Measurements from ENCODE around the gene LDHAL6A.

The LDHAL6A gene

GRCh38 chr11:18471995-18472394 lies 16.3 kb downstream of the LDHAL6A start:
- H3K9me3 ChIP-seq = no peaks in the 10 kb centered on the region
- TF ChIP-seq CTCF (IDR thresholded peaks at IDR 0.05) = no peak
- no peak overlapping the region for H3K27ac ChIP-seq
- no peak overlapping the region for H3K4me3 ChIP-seq (ENCODE audit: low read depth in 1 of 2, low read length in 1 of 2)
- no peaks in the 10 kb centered on the region for H3K27me3 ChIP-seq
- peaks cover 43% of the 10 kb centered on the region for H3K36me3 ChIP-seq
- H3K4me1 ChIP-seq (ENCODE audit: control insufficient read depth in 1 of 2, insufficient read depth in 1 of 2, low read depth in 1 of 2, low read length in 1 of 2) = no peaks in the 10 kb centered on the region

DNA sequence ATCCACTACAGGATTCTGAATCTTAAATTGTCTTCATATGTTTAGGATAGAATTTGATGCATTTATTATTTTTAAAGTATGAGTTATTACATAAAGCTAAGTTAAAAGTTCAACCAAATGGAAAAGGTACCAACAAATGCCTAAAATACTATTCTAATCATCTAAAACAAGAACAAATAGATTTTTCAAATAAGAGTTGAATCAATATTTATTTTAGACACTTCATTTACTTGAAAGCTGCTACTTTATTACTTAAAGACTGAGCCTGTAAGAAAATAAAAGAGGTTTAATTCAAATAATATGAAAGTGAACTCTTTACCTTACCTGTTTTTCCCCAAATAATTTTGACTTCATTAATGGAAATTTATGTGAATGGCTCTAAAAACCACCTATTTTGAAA lies 16.9 kb downstream of the LDHAL6A start:
- Histone ChIP-seq H3K4me3 (ENCODE audit: low read depth in 1 of 2, low read length in 1 of 2) (no peak overlapping the region), H3K27me3 (no peaks in the 10 kb centered on the region), H3K36me3 (peaks cover 49% of the 10 kb centered on the region), H3K4me1 (ENCODE audit: control insufficient read depth in 1 of 2, insufficient read depth in 1 of 2, low read depth in 1 of 2, low read length in 1 of 2) (no peaks in the 10 kb centered on the region), H3K27ac (no peak overlapping the region), H3K9me3 (no peaks in the 10 kb centered on the region)
- no peak for TF ChIP-seq CTCF (IDR thresholded peaks at IDR 0.05)

DNA sequence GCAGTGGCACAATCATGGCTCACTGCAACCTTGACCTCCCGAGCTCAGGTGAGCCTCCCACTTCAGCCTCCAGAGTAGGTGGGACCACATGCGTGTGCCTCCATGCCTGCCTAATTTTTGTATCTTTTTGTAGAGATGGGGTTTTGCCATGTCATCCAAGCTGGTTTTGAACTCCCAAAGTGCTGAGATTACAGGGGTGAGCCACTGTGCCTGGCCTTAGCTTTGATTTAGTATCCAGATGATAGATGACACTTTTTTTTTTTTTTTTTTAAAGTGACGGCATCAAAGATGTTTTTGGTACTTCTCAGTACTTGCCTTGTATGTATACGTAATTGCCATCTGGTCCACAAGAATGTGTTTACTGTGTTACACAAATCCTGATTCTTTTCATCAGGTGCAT lies 23.4 kb downstream of the LDHAL6A start:
- Histone ChIP-seq H3K9me3 (no peaks in the 10 kb centered on the region), H3K36me3 (peaks cover 98% of the 10 kb centered on the region), H3K27me3 (no peaks in the 10 kb centered on the region), H3K27ac (no peak overlapping the region), H3K4me3 (ENCODE audit: low read depth in 1 of 2, low read length in 1 of 2) (no peak overlapping the region), H3K4me1 (ENCODE audit: control insufficient read depth in 1 of 2, insufficient read depth in 1 of 2, low read depth in 1 of 2, low read length in 1 of 2) (no peaks in the 10 kb centered on the region)
- TF ChIP-seq CTCF (IDR thresholded peaks at IDR 0.05) = no peak

DNA sequence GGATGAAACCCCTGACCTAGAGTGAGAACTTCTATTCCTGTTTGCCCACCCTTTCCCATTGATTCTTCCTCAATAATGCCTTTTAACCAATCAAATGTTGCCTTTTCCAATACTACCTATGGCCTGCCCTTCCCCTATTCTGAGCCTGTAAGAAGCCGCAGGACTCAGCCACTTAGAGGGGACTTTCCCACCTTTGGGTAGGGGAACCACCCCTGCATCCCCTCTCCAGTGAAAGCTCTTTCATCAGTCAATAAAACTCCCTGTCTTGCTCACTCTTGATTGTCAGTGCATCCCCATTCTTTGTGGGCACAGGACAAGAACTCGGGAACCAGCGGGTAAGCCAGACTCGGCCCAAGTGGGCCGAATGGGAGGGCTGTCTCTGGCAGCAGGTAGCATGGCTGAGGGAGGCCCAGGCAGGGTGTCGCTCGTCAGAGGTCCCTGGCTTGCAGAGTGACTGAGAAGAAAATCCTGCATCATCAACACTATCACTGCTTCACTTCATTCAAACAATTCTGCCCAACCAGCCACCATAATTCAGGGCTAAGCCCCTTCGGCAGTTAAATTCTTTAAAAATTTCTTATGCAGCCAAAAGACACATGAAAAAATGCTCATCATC lies 30.4 kb downstream of the LDHAL6A start:
- no peak for TF ChIP-seq CTCF (IDR thresholded peaks at IDR 0.05)
- H3K4me3 ChIP-seq (ENCODE audit: low read depth in 1 of 2, low read length in 1 of 2) = no peak overlapping the region
- no peak overlapping the region for H3K27ac ChIP-seq
- H3K4me1 ChIP-seq (ENCODE audit: control insufficient read depth in 1 of 2, insufficient read depth in 1 of 2, low read depth in 1 of 2, low read length in 1 of 2) = no peaks in the 10 kb centered on the region
- no peaks in the 10 kb centered on the region for H3K9me3 ChIP-seq
- H3K27me3 ChIP-seq = no peaks in the 10 kb centered on the region
- peaks cover 71% of the 10 kb centered on the region for H3K36me3 ChIP-seq

DNA sequence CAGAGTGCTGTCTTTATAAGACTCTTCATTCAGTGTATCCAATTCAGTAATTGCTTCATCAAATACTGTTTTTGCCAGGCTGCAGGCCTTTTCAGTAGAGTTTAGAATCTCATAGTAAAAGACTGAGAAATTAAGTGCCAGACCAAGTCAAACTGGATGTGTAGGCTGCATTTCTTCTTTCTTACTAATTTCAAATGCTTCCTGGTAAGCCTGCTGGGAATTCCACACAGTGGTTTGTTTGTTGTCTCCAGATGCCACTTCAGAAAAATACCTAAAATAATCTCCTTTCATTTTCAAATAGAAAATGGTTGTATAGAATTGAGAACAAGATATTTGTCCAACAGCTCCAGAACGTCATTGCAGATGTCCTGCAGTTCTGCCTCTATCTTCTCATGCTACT lies 34.7 kb downstream of the LDHAL6A start:
- no peak for TF ChIP-seq CTCF (IDR thresholded peaks at IDR 0.05)
- no peak overlapping the region for H3K27ac ChIP-seq
- no peaks in the 10 kb centered on the region for H3K27me3 ChIP-seq
- no peak overlapping the region for H3K4me3 ChIP-seq (ENCODE audit: low read depth in 1 of 2, low read length in 1 of 2)
- no peaks in the 10 kb centered on the region for H3K9me3 ChIP-seq
- H3K36me3 ChIP-seq = peaks cover 59% of the 10 kb centered on the region
- H3K4me1 ChIP-seq (ENCODE audit: control insufficient read depth in 1 of 2, insufficient read depth in 1 of 2, low read depth in 1 of 2, low read length in 1 of 2) = no peaks in the 10 kb centered on the region

Measured in neutrophil (primary cell).